ENCODE measurements around the gene CENATAC.
"Not testable (repeated sequence)": the region's sequence is repeated elsewhere in the genome, so short reads cannot be mapped to it uniquely, and the experiment has no call there.

CENATAC gene

DNA sequence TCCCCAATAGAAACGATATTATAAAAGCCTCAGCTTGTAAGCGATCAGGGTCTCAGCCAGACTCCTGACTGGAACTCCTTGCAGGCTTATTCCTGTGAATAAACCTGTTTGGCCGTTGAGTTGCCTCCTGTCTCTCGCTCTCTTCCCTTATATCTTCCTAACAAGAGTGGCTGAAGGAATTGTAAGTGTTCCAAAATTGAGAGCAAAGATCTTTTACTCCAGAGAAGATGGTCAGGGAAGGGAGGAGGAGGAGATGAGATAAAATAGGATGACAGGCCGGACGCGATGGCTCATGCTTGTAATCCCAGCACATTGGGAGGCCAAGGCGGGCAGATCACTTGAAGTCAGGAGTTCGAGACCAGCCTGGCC, 34.0 kb downstream of the CENATAC start:
- Histone ChIP-seq H3K9me3 (ENCODE audit: control insufficient read depth, insufficient read depth, low read length) (no peaks in the 10 kb centered on the region), H3K27ac (ENCODE audit: low read depth, low read length) (no peak overlapping the region), H3K4me2 (ENCODE audit: low read length) (no peak overlapping the region), H3K79me2 (ENCODE audit: control insufficient read depth, low read length) (peaks cover 24% of the 10 kb centered on the region), H3K4me3 (ENCODE audit: low read length) (no peak overlapping the region), H3K4me1 (ENCODE audit: control insufficient read depth, low read length) (peaks cover 18% of the 10 kb centered on the region), H3K9me2 (replicated peaks; ENCODE audit: control insufficient read depth, low read length) (no peaks in the 10 kb centered on the region), H3F3A (ENCODE audit: control insufficient read depth, insufficient read depth) (no peaks in the 10 kb centered on the region; the same call in 1 of the 2 replicates), H3K36me3 (ENCODE audit: control insufficient read depth, low read length) (peaks cover 29% of the 10 kb centered on the region), H4K20me1 (ENCODE audit: control insufficient read depth, insufficient read depth, low read depth, low read length) (no peaks in the 10 kb centered on the region), H3K27me3 (ENCODE audit: control insufficient read depth, low read length) (no peaks in the 10 kb centered on the region)
- TF ChIP-seq, protein P1, sequence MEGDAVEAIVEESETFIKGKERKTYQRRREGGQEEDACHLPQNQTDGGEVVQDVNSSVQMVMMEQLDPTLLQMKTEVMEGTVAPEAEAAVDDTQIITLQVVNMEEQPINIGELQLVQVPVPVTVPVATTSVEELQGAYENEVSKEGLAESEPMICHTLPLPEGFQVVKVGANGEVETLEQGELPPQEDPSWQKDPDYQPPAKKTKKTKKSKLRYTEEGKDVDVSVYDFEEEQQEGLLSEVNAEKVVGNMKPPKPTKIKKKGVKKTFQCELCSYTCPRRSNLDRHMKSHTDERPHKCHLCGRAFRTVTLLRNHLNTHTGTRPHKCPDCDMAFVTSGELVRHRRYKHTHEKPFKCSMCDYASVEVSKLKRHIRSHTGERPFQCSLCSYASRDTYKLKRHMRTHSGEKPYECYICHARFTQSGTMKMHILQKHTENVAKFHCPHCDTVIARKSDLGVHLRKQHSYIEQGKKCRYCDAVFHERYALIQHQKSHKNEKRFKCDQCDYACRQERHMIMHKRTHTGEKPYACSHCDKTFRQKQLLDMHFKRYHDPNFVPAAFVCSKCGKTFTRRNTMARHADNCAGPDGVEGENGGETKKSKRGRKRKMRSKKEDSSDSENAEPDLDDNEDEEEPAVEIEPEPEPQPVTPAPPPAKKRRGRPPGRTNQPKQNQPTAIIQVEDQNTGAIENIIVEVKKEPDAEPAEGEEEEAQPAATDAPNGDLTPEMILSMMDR (IDR thresholded peaks at IDR 0.05; ENCODE audit: low read depth, low read length, poor library complexity, severe bottlenecking) = no peak
- no peak for TF ChIP-seq EZH2phosphoT487 (IDR thresholded peaks at IDR 0.05; ENCODE audit: borderline replicate concordance, low read length)

DNA sequence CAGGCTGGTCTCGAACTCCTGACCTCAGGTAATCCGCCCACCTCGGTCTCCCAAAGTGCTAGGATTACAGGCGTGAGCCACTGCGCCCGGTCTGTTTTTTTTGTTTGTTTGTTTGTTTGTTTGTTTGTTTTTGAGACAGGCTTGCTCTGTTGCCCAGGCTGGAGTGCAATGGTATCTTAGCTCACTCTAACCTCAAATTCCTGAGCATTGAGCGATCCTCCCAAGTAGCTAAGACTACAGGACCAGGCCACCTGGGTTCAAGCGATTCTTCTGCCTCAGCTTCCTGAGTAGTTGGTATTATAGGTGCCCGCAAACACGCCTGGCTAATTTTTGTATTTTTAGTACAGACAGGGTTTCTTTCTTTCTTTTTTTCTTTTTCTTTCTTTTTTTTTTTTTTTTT, 35.5 kb downstream of the CENATAC start:
- not testable (repeated sequence) for H3K4me2 ChIP-seq (ENCODE audit: low read length); H3K9me3 ChIP-seq (ENCODE audit: control insufficient read depth, insufficient read depth, low read length); H3K27me3 ChIP-seq (ENCODE audit: control insufficient read depth, low read length); H4K20me1 ChIP-seq (ENCODE audit: control insufficient read depth, insufficient read depth, low read depth, low read length); H3K4me3 ChIP-seq (ENCODE audit: low read length); H3K9me2 ChIP-seq (replicated peaks; ENCODE audit: control insufficient read depth, low read length); H3K27ac ChIP-seq (ENCODE audit: low read depth, low read length); H3F3A ChIP-seq (ENCODE audit: control insufficient read depth, insufficient read depth)
- H3K36me3 ChIP-seq (ENCODE audit: control insufficient read depth, low read length) = peaks cover 15% of the 10 kb centered on the region
- peaks cover 21% of the 10 kb centered on the region for H3K79me2 ChIP-seq (ENCODE audit: control insufficient read depth, low read length)
- H3K4me1 ChIP-seq (ENCODE audit: control insufficient read depth, low read length) = peaks cover 15% of the 10 kb centered on the region

DNA sequence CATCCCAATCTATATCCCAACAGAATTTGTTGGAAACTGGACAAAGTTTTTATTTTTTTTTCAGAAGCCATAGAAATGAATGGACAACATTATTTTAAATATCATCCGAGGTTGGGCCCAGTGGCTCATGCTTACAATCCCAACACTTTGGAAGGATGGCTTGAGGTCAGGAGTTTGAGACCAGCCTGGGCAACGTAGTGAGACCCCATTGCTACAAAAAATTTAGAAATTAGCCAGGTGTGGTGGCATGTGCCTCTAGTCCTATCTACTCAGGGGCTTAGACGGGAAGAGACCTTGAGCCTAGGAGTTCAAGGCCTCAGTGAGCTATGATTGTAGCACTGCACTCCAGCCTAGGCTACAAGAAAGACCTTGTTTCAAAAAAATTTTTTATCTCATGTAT, 36.9 kb downstream of the CENATAC start:
- Histone ChIP-seq H3K79me2 (ENCODE audit: control insufficient read depth, low read length) (peaks cover 8% of the 10 kb centered on the region), H3K27ac (ENCODE audit: low read depth, low read length) (no peak overlapping the region), H3K27me3 (ENCODE audit: control insufficient read depth, low read length) (no peaks in the 10 kb centered on the region), H3K4me2 (ENCODE audit: low read length) (no peak overlapping the region), H3K9me3 (ENCODE audit: control insufficient read depth, insufficient read depth, low read length) (no peaks in the 10 kb centered on the region), H3K4me3 (ENCODE audit: low read length) (no peak overlapping the region), H3K9me2 (replicated peaks; ENCODE audit: control insufficient read depth, low read length) (no peaks in the 10 kb centered on the region), H3K4me1 (ENCODE audit: control insufficient read depth, low read length) (peaks cover 9% of the 10 kb centered on the region), H3K36me3 (ENCODE audit: control insufficient read depth, low read length) (peaks cover 7% of the 10 kb centered on the region; the same call in 1 of the 2 replicates), H3F3A (ENCODE audit: control insufficient read depth, insufficient read depth) (no peaks in the 10 kb centered on the region; the same call in 1 of the 2 replicates), H4K20me1 (ENCODE audit: control insufficient read depth, insufficient read depth, low read depth, low read length) (no peaks in the 10 kb centered on the region)
- TF ChIP-seq, protein P1 (IDR thresholded peaks at IDR 0.05; ENCODE audit: low read depth, low read length, poor library complexity, severe bottlenecking) = no peak
- TF ChIP-seq EZH2phosphoT487 (IDR thresholded peaks at IDR 0.05; ENCODE audit: borderline replicate concordance, low read length) = no peak

DNA sequence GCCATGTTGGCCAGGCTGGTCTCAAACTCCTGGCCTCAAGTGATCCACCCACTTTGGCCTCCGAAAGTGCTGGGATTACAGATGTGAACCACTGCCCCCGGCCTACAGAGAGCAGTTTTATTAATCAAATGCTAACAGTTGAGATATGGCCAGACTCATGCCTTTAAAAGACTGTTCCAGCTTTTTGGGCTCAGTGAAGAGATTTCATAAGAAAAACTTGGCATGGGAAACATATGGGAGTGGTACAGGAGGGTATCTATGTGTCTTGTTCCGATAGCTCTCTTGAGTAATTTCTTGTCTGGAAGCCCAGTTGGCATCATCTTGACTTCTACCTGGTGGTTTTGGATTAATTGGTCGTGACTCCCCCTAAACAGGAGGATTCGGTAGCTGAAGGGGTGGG, 40.9 kb downstream of the CENATAC start:
- Histone ChIP-seq H3K4me3 (ENCODE audit: low read length) (no peak overlapping the region), H3K4me2 (ENCODE audit: low read length) (no peak overlapping the region), H3K27ac (ENCODE audit: low read depth, low read length) (no peak overlapping the region), H3K4me1 (ENCODE audit: control insufficient read depth, low read length) (peaks cover 12% of the 10 kb centered on the region), H3K9me3 (ENCODE audit: control insufficient read depth, insufficient read depth, low read length) (no peaks in the 10 kb centered on the region), H4K20me1 (ENCODE audit: control insufficient read depth, insufficient read depth, low read depth, low read length) (no peaks in the 10 kb centered on the region), H3K27me3 (ENCODE audit: control insufficient read depth, low read length) (no peaks in the 10 kb centered on the region), H3K79me2 (ENCODE audit: control insufficient read depth, low read length) (no peaks in the 10 kb centered on the region), H3K36me3 (ENCODE audit: control insufficient read depth, low read length) (no peaks in the 10 kb centered on the region), H3K9me2 (replicated peaks; ENCODE audit: control insufficient read depth, low read length) (no peaks in the 10 kb centered on the region), H3F3A (ENCODE audit: control insufficient read depth, insufficient read depth) (peaks cover 9% of the 10 kb centered on the region; the same call in 1 of the 2 replicates)
- TF ChIP-seq, protein P1 (IDR thresholded peaks at IDR 0.05; ENCODE audit: low read depth, low read length, poor library complexity, severe bottlenecking) = no peak
- TF ChIP-seq EZH2phosphoT487 (IDR thresholded peaks at IDR 0.05; ENCODE audit: borderline replicate concordance, low read length) = no peak

DNA sequence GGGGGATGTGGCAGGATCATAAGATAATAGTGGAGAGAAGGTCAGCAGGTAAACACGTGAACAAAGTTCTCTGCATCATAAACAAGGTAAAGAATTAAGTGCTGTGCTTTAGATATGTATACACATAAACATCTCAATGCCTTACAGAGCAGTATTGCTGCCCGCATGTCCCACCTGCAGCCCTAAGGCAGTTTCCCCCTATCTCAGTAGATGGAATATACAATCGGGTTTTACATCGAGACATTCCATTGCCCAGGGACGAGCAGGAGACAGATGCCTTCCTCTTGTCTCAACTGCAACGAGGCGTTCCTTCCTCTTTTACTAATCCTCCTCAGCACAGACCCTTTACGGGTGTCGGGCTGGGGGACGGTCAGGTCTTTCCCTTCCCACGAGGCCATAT, 41.5 kb downstream of the CENATAC start:
- H3K36me3 ChIP-seq (ENCODE audit: control insufficient read depth, low read length); H3K9me2 ChIP-seq (replicated peaks; ENCODE audit: control insufficient read depth, low read length); H3K79me2 ChIP-seq (ENCODE audit: control insufficient read depth, low read length); H3K27me3 ChIP-seq (ENCODE audit: control insufficient read depth, low read length); H3K9me3 ChIP-seq (ENCODE audit: control insufficient read depth, insufficient read depth, low read length); H3F3A ChIP-seq (ENCODE audit: control insufficient read depth, insufficient read depth); H3K27ac ChIP-seq (ENCODE audit: low read depth, low read length); H4K20me1 ChIP-seq (ENCODE audit: control insufficient read depth, insufficient read depth, low read depth, low read length): not testable (repeated sequence)
- peak overlapping the region; percentile 9; the same call in 1 of the 2 replicates for H3K4me3 ChIP-seq (ENCODE audit: low read length)
- H3K4me1 ChIP-seq (ENCODE audit: control insufficient read depth, low read length) = peaks cover 12% of the 10 kb centered on the region
- H3K4me2 ChIP-seq (ENCODE audit: low read length) = peak overlapping the region; percentile 48

Measured in DOHH2 (cell line).